GOT3 (cell line): ENCODE measurements around the gene NSF.
"Not testable (repeated sequence)": the region's sequence is repeated elsewhere in the genome, so short reads cannot be mapped to it uniquely, and the experiment has no call there.

Source experiments
- DNase-seq: peaks from one replicate; lab custom pipeline; 2025; ENCODE audit warnings: mixed read lengths; lab: John Stamatoyannopoulos, UW

NSF gene

GRCh38 chr17:46756081-46756735 is 165.7 kb downstream of the NSF start:
- no peak for DNase-seq

GRCh38 chr17:46756861-46757260 is 166.4 kb downstream of the NSF start:
- DNase-seq, result no peak

- DNase-seq, result not testable (repeated sequence)
Observed at GRCh38 chr17:46757588-46757987, 167.1 kb downstream of the NSF start.

GRCh38 chr17:46758614-46759013 is 168.1 kb downstream of the NSF start:
- no peak for DNase-seq

- DNase-seq, result no peak
Observed at GRCh38 chr17:46759141-46759540, 168.7 kb downstream of the NSF start.

DNA sequence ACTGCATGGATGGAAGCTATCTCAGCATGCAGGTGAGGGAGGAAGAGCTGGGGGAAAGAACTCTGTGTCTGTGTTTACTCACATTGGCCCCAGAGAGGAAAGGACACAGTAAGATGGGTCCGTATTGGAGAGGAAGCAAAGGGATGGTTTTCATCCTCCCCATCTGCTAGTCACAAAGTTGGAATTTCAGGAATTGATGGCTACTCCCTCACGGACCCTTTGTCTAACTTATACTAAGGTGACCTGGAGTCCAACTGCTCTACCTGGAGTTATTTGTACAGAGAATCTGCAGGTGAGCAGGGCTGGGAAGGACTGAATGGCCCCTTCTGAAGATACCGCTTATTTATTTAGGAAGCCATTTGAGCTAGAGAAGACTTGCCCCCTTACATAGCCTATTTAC is 172.9 kb downstream of the NSF start:
- no peak for DNase-seq

- DNase-seq, result no peak
Observed at GRCh38 chr17:46764000-46764708, 173.7 kb downstream of the NSF start.

- no peak for DNase-seq
Observed at GRCh38 chr17:46764709-46765401, 174.4 kb downstream of the NSF start.

GRCh38 chr17:46765453-46765852 is 175.0 kb downstream of the NSF start:
- DNase-seq, result no peak

DNA sequence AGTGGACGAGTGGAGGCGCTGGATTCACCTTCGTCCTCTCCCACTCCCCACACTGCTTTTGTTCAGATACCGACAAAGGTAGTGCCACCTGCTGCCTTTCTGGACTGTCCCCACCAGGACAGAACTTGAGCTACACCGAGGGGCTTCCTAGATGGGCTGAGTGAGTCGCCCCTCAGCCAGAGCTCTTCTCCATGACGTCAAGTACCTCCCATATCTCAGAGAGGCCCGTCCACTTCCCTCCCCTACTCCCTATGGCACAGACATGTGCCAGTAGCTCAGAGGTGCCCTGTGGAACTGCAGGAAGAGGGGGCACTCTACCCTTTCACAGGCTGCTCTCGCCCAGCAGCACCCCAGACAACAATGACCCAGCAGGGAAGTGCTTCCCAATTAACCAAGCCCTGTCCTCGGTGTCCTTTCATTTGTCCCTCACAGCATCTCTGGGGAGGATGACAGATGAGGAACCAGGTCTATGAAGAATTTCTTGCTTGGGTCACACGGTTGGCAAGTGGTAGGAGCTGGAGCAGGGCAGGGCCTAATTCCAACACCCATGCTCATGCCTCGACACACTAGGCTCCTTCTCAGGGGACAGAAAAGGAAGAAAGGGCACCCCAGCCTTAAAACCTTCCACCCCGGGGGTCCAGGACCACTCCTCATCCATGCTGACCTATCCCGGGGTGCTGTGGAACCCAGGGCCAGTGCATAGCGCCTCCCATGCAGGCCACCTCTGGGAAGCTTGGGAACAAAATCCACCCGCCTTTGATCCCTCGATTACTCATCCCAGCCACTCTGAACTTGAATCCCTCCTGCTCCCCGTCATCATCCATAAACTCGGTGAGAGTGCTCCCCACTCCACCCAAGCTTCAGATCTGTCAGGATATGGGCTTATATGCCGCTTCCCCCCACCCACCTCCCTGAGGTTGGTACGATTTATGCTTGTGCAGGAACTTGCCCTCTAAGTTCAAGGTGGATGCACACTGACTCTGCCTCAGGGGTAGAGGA is 176.3 kb downstream of the NSF start:
- DNase-seq, result no peak

- DNase-seq, result no peak
Observed at GRCh38 chr17:46768540-46768870, 178.0 kb downstream of the NSF start.

GRCh38 chr17:46768896-46769295 is 178.4 kb downstream of the NSF start:
- DNase-seq, result not testable (repeated sequence)

GRCh38 chr17:46769531-46770438 is 179.3 kb downstream of the NSF start:
- no peak for DNase-seq

DNA sequence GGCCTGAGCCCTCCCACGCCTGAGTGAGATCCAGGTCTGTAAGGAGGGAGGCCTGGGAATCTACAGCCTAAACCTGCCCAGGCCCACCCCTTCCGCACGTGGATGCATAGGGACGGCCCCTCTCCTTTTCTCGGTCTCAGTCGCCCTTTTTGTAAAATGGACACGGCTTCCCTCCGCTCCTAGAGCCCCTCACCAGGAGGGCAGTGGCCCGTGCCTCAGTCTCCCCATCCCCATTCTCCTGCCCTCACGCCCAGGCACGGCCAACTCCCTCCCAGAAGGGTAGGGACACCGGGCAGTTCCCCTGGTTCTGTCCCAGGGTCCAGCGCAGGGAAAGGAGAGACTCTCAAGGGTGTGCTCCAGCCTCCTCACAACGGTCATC is 180.0 kb downstream of the NSF start:
- no peak for DNase-seq

DNA sequence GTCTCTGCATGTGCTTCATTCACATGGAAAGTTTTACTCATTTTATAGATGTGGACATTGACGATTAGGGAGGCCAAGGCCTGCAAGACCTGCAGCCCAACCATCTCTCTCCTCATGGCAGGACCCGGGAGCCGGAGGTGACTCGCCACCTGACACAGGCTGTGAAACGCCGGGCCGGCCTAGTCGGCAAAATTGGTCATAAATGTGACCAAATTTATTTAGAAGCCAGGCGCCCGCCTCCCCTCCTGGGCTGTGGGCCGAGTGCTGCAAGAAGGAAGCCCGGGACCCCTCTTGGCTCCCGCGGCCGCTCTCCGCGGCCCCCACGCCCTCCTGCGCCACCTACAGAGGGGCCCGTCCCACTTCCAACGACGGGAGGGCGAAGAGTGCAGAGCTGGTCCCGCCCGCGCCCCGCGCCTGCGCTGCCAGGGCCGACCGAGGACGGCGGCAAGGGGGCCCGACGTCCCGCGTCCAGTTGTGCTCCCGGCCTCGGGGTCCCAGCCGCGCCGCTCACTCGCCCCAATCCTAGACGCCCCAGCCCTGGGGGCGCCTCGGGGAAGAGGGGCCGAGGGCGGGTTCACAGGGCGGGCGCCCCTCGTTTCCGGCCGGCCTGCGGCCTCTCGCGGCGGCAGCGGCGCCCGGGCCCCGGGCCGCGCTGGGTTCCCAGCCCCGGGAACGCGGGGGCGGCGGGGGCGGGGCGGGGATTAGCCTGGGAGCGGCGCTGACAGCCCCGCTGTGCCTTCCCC is 180.5 kb downstream of the NSF start:
- DNase-seq, result no peak

DNA sequence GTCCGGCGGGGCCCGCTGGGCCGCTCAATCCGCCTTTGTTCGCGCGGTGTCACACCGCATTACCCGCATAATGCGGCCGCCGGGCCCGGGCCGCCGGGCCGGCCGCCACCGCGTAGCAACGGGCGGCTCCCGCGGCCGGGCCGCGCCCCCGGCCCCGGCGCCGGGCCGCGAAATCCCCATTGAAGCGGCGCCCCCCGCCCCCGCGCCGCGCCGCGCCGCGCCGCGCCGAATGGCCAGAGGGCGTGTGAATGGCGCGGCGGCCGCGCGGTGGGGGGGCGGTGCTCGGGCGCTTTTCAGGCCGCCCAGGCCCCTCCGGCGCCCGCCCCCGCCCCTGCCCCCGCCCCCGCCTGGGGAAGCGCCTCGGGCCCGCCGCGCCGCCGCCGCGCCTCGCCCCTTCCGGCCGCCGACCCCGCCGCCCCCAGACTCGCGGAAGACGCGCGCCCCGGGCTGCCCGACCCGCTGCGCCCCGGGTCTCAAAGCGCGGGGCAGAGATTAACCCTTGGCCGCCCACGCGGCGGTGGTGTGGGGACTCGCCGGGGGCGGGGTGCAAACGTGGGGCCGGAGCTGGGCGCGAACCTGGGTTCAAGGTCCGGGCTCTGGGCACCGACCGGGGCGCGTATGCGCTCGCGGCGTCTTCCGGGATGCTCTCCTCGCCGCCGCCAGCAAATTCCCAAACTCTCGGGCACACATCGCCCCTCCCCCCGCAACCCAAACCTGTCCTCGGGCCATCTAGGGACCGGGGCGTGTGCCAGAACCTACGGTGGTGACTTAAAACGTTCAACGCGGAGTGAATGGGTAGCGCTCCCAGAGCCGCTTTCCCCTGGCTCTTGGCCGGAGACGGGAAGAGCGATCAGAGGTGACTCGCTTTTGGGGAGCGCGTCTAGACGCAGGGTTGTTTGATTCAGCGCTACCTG is 181.3 kb downstream of the NSF start:
- no peak for DNase-seq

DNA sequence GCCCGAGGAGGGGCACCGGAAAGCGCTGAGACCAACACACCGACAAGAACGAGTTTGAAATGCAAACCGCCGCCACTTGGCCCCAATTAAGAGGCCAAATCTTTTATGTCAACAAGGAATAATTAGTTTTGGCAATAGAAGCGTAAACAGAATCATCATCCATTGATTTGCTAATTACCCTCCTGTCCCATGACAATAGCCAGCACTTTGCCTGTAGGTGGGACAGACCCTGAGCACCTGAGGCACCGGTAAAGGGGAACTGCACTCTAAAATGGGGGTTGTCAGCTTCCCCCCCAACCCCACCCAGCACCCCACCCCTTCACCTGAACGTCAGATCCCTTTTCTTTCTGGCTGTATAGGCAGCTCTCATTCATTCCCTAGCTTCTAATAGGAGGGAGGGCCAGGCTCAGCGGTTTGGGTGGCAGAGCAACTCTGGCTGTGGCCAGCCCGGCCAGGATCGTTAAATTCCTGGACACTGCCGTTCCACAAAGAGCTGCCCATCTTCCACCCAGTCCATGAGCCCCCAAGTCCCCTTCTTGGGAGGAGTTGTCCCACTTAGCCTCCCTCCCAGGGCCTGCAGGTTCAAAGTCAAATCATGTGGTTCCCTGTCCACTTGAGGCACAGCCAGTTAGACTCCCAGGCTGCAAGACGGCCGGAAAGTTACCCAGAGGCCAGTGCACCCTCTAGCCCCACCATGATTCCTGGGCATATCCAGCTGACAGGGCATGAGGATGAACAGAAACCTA is 182.2 kb downstream of the NSF start:
- no peak for DNase-seq

GRCh38 chr17:46773221-46773605 is 182.7 kb downstream of the NSF start:
- DNase-seq, result no peak

DNA sequence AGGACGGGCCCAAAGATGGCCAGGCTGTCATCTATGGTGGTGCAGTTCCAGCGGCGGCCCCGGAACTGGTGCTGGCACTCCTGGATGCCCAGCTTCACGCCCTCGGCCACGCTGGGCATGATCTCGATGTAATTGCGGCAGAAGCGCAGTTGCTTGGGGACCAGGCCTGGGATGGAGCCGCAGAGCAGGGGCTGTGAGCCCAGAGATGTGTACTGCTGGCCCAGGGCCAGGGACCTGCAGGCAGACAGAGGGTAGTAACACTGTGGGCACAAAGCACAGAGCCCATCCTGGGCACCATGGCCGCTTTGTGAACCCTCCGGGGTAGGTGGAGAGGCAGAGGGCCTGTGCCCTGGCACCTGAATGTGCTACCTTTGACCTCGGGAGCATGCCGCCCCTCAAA is 183.2 kb downstream of the NSF start:
- no peak for DNase-seq
